ENCODE data around the gene NDN. TPM values are rescaled to one million over a fixed set of nuclear protein-coding genes. Genes with fewer than 3 reads are reported as not detected.

NDN gene
- total RNA-seq, 2 donors from 2014 or later: 34.8 to 38.9 TPM

GRCh38 chr15:23645371-23646164 is 41.5 kb downstream of the NDN start:
- no peak for ATAC-seq
- DNase-seq: no peak
- intact Hi-C loops (cut with DNase I): loop anchor here (5.0 to 10.0 kb wide), 4 partner anchors 212 to 1199 kb away; no protein-coding TSS in a partner anchor

GRCh38 chr15:23644829-23645228 is 42.3 kb downstream of the NDN start:
- intact Hi-C loops (cut with DNase I): loop anchor here (5.0 to 10.0 kb wide), 4 partner anchors 212 to 1200 kb away; no protein-coding TSS in a partner anchor
- DNase-seq (no peak), ATAC-seq (no peak)

- intact Hi-C loops (cut with DNase I): loop anchor here (10.0 kb wide), 2 partner anchors 232 to 1202 kb away; no protein-coding TSS in a partner anchor
- peak; percentile 45 for DNase-seq
- ATAC-seq: peak; percentile 81 to 85
Measured at GRCh38 chr15:23642413-23643044, 44.6 kb downstream of the NDN start.

Other genes with a start within 250 kb of the NDN start
- not detected for gene GOLGA6L2, start 240.1 kb downstream of the NDN start, total RNA-seq
- gene MKRN3, start 121.6 kb downstream of the NDN start, total RNA-seq: under 1 TPM in 1 of 2 donors, not detected in 1; 0.65 TPM
- gene MAGEL2, start 39.4 kb downstream of the NDN start, total RNA-seq: under 1 TPM; 0.12 to 0.13 TPM